Amygdala (tissue), 56 donors: ENCODE data around the gene CUL3.

ENCODE experiments used
- DNase-seq, 56 donors: peaks; one replicate each; lab custom pipeline; 2025; lab: John Stamatoyannopoulos, UW

The CUL3 gene

DNA sequence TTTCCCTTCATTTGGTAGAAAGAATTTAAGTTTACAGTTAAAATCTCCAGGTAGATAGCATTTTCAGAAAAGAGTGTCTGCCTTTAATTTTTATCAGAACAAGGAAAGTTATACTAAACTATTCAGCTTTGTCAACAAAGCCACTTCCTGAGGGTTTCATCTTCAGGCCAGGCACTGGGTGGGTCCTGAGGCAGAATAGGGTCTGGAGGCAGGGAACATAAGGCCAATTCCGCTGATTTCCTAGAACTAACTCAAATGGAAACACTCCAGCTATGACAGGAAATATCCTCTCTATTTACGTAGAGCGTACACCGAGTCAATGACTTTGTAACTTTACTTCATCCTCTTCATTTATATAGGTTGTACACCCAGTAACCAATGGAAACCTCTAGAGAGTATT is 150.5 kb downstream of the CUL3 start:
- DNase-seq, result no peak

GRCh38 chr2:224433442-224433841 is 151.7 kb downstream of the CUL3 start:
- no peak for DNase-seq

GRCh38 chr2:224432003-224432579 is 153.1 kb downstream of the CUL3 start:
- peak in 5 of 56 donors; percentile 5 to 46 (median 13) for DNase-seq

- DNase-seq, result no peak
Observed at GRCh38 chr2:224429441-224429810, 155.7 kb downstream of the CUL3 start.

- DNase-seq, result no peak
Observed at GRCh38 chr2:224428787-224429440, 156.2 kb downstream of the CUL3 start.

GRCh38 chr2:224427471-224427870 is 157.7 kb downstream of the CUL3 start:
- DNase-seq, result no peak

DNA sequence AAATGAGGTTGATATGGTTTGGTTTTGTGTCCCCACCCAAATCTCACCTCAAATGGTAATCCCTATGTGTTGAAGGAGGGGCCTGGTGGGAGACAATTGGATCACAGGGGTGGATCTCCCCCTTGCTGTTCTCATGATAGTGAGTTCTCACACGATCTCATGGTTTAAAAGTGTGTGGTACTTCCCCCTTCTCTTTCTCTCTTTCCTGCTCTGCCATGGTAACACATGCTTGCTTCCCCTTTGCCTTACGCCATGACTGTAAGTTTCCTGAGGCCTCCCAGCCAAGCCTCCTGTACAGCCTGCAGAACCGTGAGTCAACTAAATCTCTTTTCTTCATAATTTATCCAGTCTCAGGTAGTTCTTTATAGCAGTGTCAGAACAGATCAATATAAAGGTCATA is 158.5 kb downstream of the CUL3 start:
- DNase-seq, result no peak

GRCh38 chr2:224421065-224421464 is 164.1 kb downstream of the CUL3 start:
- DNase-seq, result no peak
